ENCODE measurements around the gene OR3A2.
"Not testable (repeated sequence)": the region's sequence is repeated elsewhere in the genome, so short reads cannot be mapped to it uniquely, and the experiment has no call there.

The OR3A2 gene

GRCh38 chr17:3401786-3402185, 15.7 kb upstream of the OR3A2 start:
- DNase-seq (ENCODE audit: low read depth): no peak
- no peak overlapping the region for H3K4me3 ChIP-seq (ENCODE audit: low read depth, low read length)
- no peak for TF ChIP-seq CTCF (IDR thresholded peaks at IDR 0.05; ENCODE audit: low read depth, low read length, missing control alignments)
- in situ Hi-C loops (cut with HindIII; ENCODE audit: low sequenced_read_pairs): no loop called here

- in situ Hi-C loops (cut with HindIII; ENCODE audit: low sequenced_read_pairs): no loop called here
- no peak for TF ChIP-seq CTCF (IDR thresholded peaks at IDR 0.05; ENCODE audit: low read depth, low read length, missing control alignments)
- no peak for DNase-seq (ENCODE audit: low read depth)
- H3K4me3 ChIP-seq (ENCODE audit: low read depth, low read length): no peak overlapping the region
Observed at GRCh38 chr17:3400055-3400454, 13.9 kb upstream of the OR3A2 start.

- no peak for TF ChIP-seq CTCF (IDR thresholded peaks at IDR 0.05; ENCODE audit: low read depth, low read length, missing control alignments)
- in situ Hi-C loops (cut with HindIII; ENCODE audit: low sequenced_read_pairs): no loop called here
- no peak within 1 kb of the TSS for H3K4me3 ChIP-seq (ENCODE audit: low read depth, low read length)
- DNase-seq (ENCODE audit: low read depth): no peak
Observed at GRCh38 chr17:3398310-3398709, 12.2 kb upstream of the OR3A2 start, which contains the start of gene OR1E1. OR1E1 (minus strand) TSS chr17:3398410; CDS start chr17:3398410, 0 bp downstream.

- in situ Hi-C loops (cut with HindIII; ENCODE audit: low sequenced_read_pairs); H3K4me3 ChIP-seq (ENCODE audit: low read depth, low read length); DNase-seq (ENCODE audit: low read depth): not testable (repeated sequence)
Observed at GRCh38 chr17:3397801-3398200, 11.7 kb upstream of the OR3A2 start.

- DNase-seq (ENCODE audit: low read depth): no peak
- in situ Hi-C loops (cut with HindIII; ENCODE audit: low sequenced_read_pairs): no loop called here
- no peak for TF ChIP-seq CTCF (IDR thresholded peaks at IDR 0.05; ENCODE audit: low read depth, low read length, missing control alignments)
Observed at GRCh38 chr17:3389791-3390190, 3.7 kb upstream of the OR3A2 start.

GRCh38 chr17:3381957-3382356, 4.2 kb downstream of the OR3A2 start:
- no peak for TF ChIP-seq CTCF (IDR thresholded peaks at IDR 0.05; ENCODE audit: low read depth, low read length, missing control alignments)
- no peak overlapping the region for H3K4me3 ChIP-seq (ENCODE audit: low read depth, low read length)
- DNase-seq (ENCODE audit: low read depth): no peak
- in situ Hi-C loops (cut with HindIII; ENCODE audit: low sequenced_read_pairs): no loop called here

More at GRCh38 chr17:3389791-3390190, 3.7 kb upstream of the OR3A2 start:
- no peak overlapping the region for H3K4me3 ChIP-seq (ENCODE audit: low read depth, low read length)

- no peak overlapping the region for H3K4me3 ChIP-seq (ENCODE audit: low read depth, low read length)
- TF ChIP-seq CTCF (IDR thresholded peaks at IDR 0.05; ENCODE audit: low read depth, low read length, missing control alignments): no peak
- in situ Hi-C loops (cut with HindIII; ENCODE audit: low sequenced_read_pairs): no loop called here
- DNase-seq (ENCODE audit: low read depth): no peak
Observed at GRCh38 chr17:3378321-3378720, 7.8 kb downstream of the OR3A2 start.

- H3K4me3 ChIP-seq (ENCODE audit: low read depth, low read length); in situ Hi-C loops (cut with HindIII; ENCODE audit: low sequenced_read_pairs); DNase-seq (ENCODE audit: low read depth): not testable (repeated sequence)
Observed at GRCh38 chr17:3371167-3371566, 14.9 kb downstream of the OR3A2 start.

- in situ Hi-C loops (cut with HindIII; ENCODE audit: low sequenced_read_pairs); DNase-seq (ENCODE audit: low read depth); H3K4me3 ChIP-seq (ENCODE audit: low read depth, low read length): not testable (repeated sequence)
Observed at GRCh38 chr17:3342782-3343181, 43.3 kb downstream of the OR3A2 start.
